ENCODE measurements around the gene ZNF451.
"Not testable (repeated sequence)": the region's sequence is repeated elsewhere in the genome, so short reads cannot be mapped to it uniquely, and the experiment has no call there.

ZNF451 gene

DNA sequence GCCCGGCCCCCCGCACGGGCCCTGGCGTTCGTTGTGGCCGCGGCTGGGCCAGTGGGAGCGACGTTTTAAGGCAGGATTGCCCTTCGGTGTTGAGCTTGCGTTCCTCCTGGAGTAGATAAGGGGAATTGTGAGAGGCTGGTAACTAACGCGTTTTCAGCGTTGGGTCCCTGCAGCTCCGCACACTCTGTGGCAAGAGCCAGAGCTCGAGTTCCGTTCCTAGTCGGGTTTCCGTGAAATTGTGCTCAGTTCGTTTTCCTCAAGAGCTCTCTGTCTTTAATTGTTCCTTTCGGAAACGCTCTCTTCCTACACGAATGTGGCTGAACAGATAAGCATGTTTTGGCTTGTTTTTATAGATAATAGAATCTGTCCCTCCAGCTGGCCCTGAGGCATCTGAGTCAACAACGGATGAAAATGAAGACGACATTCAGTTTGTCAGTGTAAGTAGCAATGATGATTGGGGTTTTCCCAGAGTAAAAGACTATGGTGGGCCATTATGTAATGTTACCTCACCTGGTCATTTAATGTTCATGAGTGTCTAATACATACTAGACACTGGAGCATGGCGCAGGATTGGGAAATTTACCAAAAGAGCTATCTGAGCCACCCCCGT lies 575 bp downstream of the ZNF451 start:
- not testable (repeated sequence) for DNase-seq

- not testable (repeated sequence) for DNase-seq
These were observed 1.4 kb downstream of the ZNF451 start for GRCh38 chr6:57091375-57091774.

- DNase-seq, result no peak
These were observed 4.7 kb downstream of the ZNF451 start for GRCh38 chr6:57094689-57095088.

DNA sequence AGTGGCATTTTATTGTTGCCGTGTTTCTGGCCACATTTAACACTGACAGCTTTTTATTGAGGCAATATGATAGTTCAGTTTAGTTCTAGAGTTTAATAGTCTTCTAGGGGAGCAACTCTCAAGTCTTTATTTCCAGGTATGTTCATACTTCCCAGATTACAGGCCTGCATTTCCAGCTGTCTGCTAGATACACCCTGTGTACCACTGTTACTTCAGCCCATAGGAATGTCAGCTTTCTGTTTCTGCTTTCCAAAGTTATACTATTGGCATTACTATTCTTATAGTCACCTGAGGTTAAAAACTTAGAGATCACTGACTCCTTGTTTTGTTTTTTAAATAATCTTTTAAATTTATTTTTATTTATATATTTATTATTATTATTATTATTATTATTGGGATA lies 7.6 kb downstream of the ZNF451 start:
- no peak for DNase-seq

- no peak for DNase-seq
These were observed 13.0 kb downstream of the ZNF451 start for GRCh38 chr6:57102976-57103375.

DNA sequence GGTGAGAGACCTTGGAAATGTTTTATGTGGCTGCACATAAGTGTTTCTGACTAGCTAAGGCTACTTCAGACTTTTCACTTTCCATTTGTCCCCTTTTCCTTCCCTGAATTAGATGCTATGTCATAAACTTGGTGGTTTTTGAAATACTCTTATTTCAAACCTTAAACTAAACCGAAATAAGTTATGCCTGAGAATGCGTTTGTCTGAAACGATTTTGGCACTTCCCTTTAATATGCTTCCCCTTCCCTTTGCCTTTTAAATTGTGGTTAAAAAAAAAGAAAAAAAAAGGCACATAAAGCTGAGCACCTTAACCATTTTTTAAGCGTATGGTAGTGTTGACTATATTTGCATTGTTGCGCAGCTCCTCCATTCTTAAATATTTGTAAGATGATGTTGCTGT lies 14.3 kb downstream of the ZNF451 start:
- DNase-seq, result no peak

- no peak for DNase-seq
These were observed 17.0 kb downstream of the ZNF451 start for GRCh38 chr6:57106990-57107389.

- DNase-seq, result no peak
These were observed 18.7 kb downstream of the ZNF451 start for GRCh38 chr6:57108691-57109090.

DNA sequence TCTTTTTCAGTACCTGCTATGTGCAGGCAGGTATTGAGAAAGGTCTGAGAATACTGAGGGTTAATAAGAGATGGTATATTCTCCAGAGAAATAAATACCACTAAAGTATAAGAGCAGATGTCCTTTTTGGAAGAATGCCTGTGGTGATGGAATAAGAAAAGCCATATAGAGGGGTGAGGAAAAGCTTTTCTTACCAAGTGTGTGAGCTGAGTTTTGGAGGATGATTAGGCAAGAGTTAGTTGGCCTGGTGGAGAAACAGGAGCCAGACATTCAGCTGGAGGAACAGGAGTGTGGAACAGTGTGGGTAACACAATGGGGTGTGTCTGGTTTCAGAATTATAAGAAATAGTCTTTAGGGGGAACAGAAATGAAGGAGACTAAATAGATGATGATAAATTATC lies 19.9 kb downstream of the ZNF451 start:
- no peak for DNase-seq

DNA sequence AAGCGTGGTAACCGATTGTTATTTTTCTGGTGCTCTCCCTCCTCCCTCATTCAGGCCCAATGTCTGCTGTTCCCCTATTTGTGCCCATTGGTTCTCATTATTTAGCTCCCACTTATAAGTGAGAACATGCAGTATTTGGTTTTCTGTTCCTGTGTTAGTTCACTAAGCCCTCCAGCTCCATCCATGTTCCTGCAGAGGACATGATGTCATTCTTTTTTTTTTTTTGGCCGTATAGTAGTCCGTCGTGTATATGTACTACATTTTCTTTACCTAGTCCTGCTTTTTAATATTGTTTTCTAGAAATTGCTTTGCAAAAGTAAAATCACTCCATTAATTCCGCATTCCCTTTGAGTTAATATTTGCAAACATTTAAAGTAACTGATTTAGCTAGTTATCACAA lies 23.1 kb downstream of the ZNF451 start:
- DNase-seq, result no peak

GRCh38 chr6:57116776-57117175 lies 26.8 kb downstream of the ZNF451 start:
- DNase-seq, result no peak

DNA sequence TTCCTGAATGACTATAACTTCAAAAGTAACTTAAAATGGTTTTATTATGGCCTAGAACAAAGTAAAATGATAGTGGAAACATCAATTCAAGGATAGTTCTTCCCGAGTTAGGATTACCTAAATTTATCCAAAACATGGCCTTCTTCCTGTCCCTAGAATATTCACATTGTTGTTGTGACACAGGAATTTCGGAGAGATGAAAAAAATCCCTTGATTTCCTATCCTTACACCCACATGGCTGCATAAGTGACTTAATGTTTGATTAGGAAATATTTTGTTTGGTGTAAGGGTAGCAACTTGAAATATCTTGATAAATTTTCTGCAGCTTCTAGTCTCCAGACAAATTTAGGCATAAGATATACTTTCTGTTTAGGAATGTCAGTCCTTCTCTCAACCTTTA lies 27.8 kb downstream of the ZNF451 start:
- no peak for DNase-seq

GRCh38 chr6:57123111-57123510 lies 33.1 kb downstream of the ZNF451 start:
- DNase-seq, result no peak

- no peak for DNase-seq
These were observed 37.8 kb downstream of the ZNF451 start for GRCh38 chr6:57127763-57128162.

GRCh38 chr6:57130661-57131177 lies 40.7 kb downstream of the ZNF451 start:
- DNase-seq, result no peak

DNA sequence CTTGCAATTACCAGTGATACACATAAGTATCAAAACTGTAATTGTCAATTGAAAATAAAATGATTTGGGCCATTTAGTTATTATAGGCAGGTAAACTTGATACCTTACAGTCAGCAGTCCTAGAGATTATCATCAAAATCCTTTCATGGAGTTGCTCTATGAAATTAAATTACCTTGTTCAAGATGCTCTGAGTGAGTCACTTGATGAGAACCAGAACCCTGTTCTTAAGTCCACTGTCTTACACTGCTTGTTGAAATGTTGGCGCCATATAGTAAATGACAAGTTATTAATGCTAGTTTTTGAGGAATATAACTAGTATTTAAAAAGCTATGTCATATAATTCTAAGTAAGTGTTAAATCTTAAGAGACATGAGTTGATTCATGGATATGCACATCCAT lies 45.0 kb downstream of the ZNF451 start:
- no peak for DNase-seq

GRCh38 chr6:57135885-57136284 lies 45.9 kb downstream of the ZNF451 start:
- no peak for DNase-seq

DNA sequence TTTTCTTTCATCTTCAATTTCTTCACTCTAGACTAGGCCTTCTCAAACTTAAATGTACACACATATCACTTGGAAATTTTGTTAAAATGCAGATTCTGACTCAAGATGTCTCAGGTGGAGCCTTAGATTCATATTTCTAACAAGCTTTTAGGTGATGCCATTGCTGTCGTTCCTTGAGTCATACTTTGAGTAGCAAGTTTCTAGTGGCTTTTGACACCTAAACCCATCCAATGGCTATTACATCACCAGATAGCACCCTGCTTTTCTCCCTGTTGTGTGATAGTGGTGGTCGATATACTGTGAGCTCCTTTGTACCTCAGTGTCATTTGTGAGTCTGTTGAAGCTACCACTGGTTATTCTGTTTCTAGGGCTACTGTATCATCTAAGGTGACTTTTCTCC lies 47.4 kb downstream of the ZNF451 start:
- no peak for DNase-seq

- DNase-seq, result no peak
These were observed 48.0 kb downstream of the ZNF451 start for GRCh38 chr6:57138026-57138425.

DNA sequence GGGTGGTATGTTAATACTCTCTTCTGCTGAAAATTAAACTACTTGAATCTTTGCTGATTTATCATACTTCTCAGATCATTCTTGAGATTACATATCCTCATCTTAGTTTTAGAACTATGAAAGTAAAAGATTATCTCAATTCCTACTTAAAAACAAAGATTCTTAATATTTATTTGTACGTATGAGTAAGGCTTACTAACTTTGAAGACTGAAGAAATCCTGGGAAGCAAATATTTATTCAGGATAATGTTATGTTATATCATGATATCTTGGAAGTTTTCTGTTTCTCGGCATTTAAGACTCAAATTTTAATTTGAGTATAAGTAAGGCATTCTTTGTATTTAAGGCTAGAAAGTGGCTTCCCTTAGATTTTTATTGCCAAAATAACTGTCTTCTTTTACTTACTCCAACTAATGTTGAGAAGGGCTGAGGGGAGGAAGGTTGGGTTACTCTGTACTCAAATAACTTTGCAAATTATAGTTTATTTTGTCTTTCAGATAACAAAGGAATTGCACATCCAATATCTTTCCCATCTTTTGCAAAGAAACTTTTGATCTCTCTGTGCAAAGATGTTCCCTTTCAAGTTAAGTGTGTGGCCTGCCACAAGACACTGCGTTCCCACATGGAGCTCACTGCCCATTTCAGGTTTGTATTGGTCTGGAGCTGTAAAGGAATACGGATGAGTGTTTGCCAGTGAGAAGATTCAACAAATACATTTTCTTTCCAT lies 51.6 kb downstream of the ZNF451 start:
- DNase-seq, result no peak

DNA sequence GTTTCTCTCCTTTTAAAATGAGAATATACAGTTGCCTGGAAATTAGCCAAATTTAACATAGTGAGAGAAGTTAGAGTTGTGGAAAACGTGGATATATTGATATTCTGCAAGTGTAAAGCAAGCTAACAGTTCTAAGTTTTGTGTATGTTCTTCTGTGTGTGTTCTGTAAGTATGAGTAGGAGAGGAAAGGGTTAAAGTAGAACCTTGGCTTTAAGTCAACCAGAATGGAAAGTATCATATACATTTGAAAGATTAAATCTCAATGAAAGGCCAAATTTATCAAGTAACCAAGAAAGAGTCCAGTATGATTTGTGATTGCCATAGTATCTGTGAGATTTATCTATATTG lies 52.2 kb downstream of the ZNF451 start:
- no peak for DNase-seq

GRCh38 chr6:57143690-57144089 lies 53.7 kb downstream of the ZNF451 start:
- no peak for DNase-seq

DNA sequence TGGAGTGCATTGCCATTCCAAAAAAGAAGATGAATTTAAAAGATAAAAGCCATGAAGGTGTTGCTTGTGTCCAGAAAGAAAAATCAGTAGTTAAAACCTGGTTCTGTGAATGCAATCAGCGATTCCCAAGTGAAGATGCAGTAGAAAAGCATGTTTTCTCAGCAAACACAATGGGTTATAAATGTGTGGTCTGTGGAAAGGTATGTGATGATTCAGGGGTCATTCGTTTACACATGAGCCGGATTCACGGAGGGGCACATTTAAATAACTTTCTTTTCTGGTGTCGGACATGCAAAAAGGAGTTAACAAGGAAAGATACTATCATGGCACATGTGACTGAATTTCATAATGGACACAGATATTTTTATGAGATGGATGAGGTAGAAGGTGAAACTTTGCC lies 57.4 kb downstream of the ZNF451 start:
- DNase-seq, result no peak

DNA sequence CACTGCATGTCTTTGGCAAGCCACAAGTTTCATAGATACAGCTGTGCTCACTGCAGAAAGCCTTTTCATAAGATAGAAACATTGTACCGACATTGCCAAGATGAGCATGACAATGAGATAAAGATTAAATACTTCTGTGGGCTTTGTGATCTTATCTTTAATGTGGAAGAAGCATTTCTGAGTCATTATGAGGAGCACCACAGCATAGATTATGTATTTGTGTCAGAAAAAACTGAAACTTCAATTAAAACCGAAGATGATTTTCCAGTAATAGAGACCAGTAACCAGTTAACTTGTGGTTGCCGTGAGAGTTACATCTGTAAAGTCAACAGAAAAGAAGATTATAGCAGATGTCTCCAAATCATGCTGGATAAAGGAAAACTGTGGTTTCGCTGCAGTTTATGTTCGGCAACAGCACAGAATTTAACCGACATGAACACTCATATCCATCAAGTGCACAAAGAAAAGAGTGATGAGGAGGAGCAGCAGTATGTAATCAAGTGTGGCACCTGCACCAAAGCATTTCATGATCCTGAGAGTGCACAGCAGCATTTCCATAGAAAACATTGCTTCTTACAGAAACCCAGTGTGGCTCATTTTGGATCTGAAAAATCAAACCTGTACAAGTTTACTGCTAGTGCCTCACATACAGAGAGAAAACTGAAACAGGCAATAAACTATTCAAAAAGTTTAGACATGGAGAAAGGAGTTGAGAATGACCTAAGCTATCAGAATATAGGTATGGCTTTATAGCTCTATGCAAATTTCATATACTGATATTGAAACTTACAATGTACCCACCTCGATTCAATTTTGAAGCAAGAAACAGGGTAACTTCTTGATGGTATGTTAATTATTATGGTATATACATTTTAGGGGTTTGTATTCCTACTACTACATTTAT lies 58.2 kb downstream of the ZNF451 start:
- DNase-seq, result no peak

Data from stimulated activated naive CD4-positive, alpha-beta T cell (primary cell).